Upper lobe of right lung (tissue), 1 donor: ENCODE data around the gene SLC38A3. TPM values are rescaled to one million over a fixed set of nuclear protein-coding genes. Genes with fewer than 3 reads are reported as not detected.

ENCODE experiments used
- ATAC-seq: fragments of 200-7000 bp; cut with Tn5 transposase; one replicate; pipeline ENCODE4 v1.9.1; 2020; ENCODE audit warnings: mild to moderate bottlenecking, moderate library complexity
- DNase-seq: peaks from one replicate; pipeline ENCODE4 v3.0.0-alpha.2; 2020
- H3K27ac ChIP-seq: fragments of 200-600 bp; one replicate; pipeline ENCODE4 v1.8.0; 2022
- H3K27me3 ChIP-seq: fragments of 200-600 bp; one replicate; pipeline ENCODE4 v1.8.0; 2022; ENCODE audit warnings: mild to moderate bottlenecking
- H3K36me3 ChIP-seq: fragments of 200-600 bp; one replicate; pipeline ENCODE4 v1.8.0; 2022
- H3K4me1 ChIP-seq: fragments of 200-600 bp; one replicate; pipeline ENCODE4 v1.8.0; 2022
- H3K4me3 ChIP-seq: fragments of 200-600 bp; one replicate; pipeline ENCODE4 v1.8.0; 2022; ENCODE audit warnings: mild to moderate bottlenecking
- H3K9me3 ChIP-seq: fragments of 200-600 bp; one replicate; pipeline ENCODE4 v1.8.0; 2022
- CTCF ChIP-seq: fragments of 200-600 bp; IDR thresholded peaks from one replicate; pipeline ENCODE4 v1.8.0; 2022; ENCODE audit warnings: antibody characterized with exemption
- intact Hi-C: fragments of 100-400 bp; cut with DNase I; formaldehyde crosslinking; loops from one replicate; pipeline ENCODE4 v1.11.0; 2022
- total RNA-seq: library from RNA; stranded (reverse); fragmentation: NEBNext Ultra II Directional; extraction: Animal tissue kit (Norgen Biotek cat#: 25700); gene quantifications from one replicate; pipeline ENCODE4 v1.2.1, GENCODE V29; 2021
- donor health status: DM: no; HTN: yes; CAD: no; lungs with severe emphysema.

SLC38A3 gene
- total RNA-seq, 1 donor from 2014 or later = not detected

GRCh38 chr3:50171540-50172301 lies 33.4 kb upstream of the SLC38A3 start:
- no peak for DNase-seq
- Histone ChIP-seq H3K4me1 (peaks cover 45% of the 10 kb centered on the region), H3K27me3 (no peaks in the 10 kb centered on the region), H3K27ac (peak overlapping the region; percentile 76), H3K36me3 (peaks cover 6% of the 10 kb centered on the region), H3K9me3 (no peaks in the 10 kb centered on the region), H3K4me3 (no peak overlapping the region)
- no peak for TF ChIP-seq CTCF
- peak; percentile 17 for ATAC-seq
- intact Hi-C loops = no loop called here

- DNase-seq = no peak
- Histone ChIP-seq H3K9me3 (no peaks in the 10 kb centered on the region), H3K4me3 (no peak overlapping the region), H3K27ac (no peak overlapping the region), H3K36me3 (peaks cover 6% of the 10 kb centered on the region), H3K27me3 (no peaks in the 10 kb centered on the region), H3K4me1 (peaks cover 40% of the 10 kb centered on the region)
- TF ChIP-seq CTCF = no peak
- ATAC-seq = no peak
- intact Hi-C loops = no loop called here
Observed at GRCh38 chr3:50172626-50173220, 32.3 kb upstream of the SLC38A3 start.

- ATAC-seq (peak; percentile 49), DNase-seq (no peak)
- intact Hi-C loops = no loop called here
- H3K36me3 ChIP-seq = peaks cover 6% of the 10 kb centered on the region
- no peak for TF ChIP-seq CTCF
- no peaks in the 10 kb centered on the region for H3K27me3 ChIP-seq
- H3K4me1 ChIP-seq = peaks cover 29% of the 10 kb centered on the region
- no peak overlapping the region for H3K27ac ChIP-seq
- H3K4me3 ChIP-seq = no peak overlapping the region
- H3K9me3 ChIP-seq = no peaks in the 10 kb centered on the region
Observed at GRCh38 chr3:50173685-50174516, 31.2 kb upstream of the SLC38A3 start.

GRCh38 chr3:50174517-50174895 lies 30.6 kb upstream of the SLC38A3 start:
- Histone ChIP-seq H3K27me3 (no peaks in the 10 kb centered on the region), H3K27ac (no peak overlapping the region), H3K9me3 (no peaks in the 10 kb centered on the region), H3K4me1 (peaks cover 26% of the 10 kb centered on the region), H3K4me3 (no peak overlapping the region), H3K36me3 (peaks cover 6% of the 10 kb centered on the region)
- intact Hi-C loops = no loop called here
- ATAC-seq = no peak
- no peak for DNase-seq
- TF ChIP-seq CTCF = no peak

GRCh38 chr3:50174947-50175524 lies 30.0 kb upstream of the SLC38A3 start:
- no peak for TF ChIP-seq CTCF
- DNase-seq = no peak

More at GRCh38 chr3:50174947-50175524, 30.0 kb upstream of the SLC38A3 start:
- Histone ChIP-seq H3K36me3 (peaks cover 6% of the 10 kb centered on the region), H3K27me3 (no peaks in the 10 kb centered on the region), H3K4me1 (peaks cover 21% of the 10 kb centered on the region), H3K27ac (no peak overlapping the region), H3K4me3 (no peak overlapping the region), H3K9me3 (no peaks in the 10 kb centered on the region)
- peak; percentile 55 for ATAC-seq
- intact Hi-C loops = no loop called here
